HEK293 (cell line): Measurements from ENCODE around the gene MSL2.

ENCODE experiments used
- CTCF ChIP-seq: fragments of 450-650 bp; formaldehyde crosslinking; IDR thresholded peaks from 2 replicates; pipeline ENCODE4 v1.5.1; 2016; ENCODE audit warnings: missing biosample characterization, missing genetic modification characterization
- REST ChIP-seq: fragments of 450-650 bp; formaldehyde crosslinking; IDR thresholded peaks from 2 replicates; pipeline ENCODE4 v1.5.1; 2016; ENCODE audit warnings: missing biosample characterization, missing genetic modification characterization
- ZNF274 ChIP-seq, 2 experiments: fragments of 200-500 bp in 1 of 2; fragments of 450-650 bp in 1 of 2; sonication (Bioruptor generic) in 1 of 2; formaldehyde crosslinking in 1 of 2; IDR thresholded peaks; 2 replicates each; pipeline versions ENCODE4 v1.5.1 to v1.6.1; 2014 to 2016; ENCODE audit warnings: borderline replicate concordance in 1 of 2, inconsistent platforms in 1 of 2, low read length in 1 of 2, missing biosample characterization in 1 of 2, missing genetic modification characterization in 1 of 2
- ZNF707 ChIP-seq: fragments of 450-650 bp; formaldehyde crosslinking; IDR thresholded peaks from 2 replicates; pipeline ENCODE4 v1.5.1; 2016; ENCODE audit warnings: missing biosample characterization, missing genetic modification characterization

GRCh38 chr3:136196064-136196400 is at the start of gene MSL2:
- no peak for TF ChIP-seq ZNF274 (IDR thresholded peaks at IDR 0.05; ENCODE audit: low read length)
- no peak for TF ChIP-seq ZNF274 (tag by site-specific recombination; IDR thresholded peaks at IDR 0.05; ENCODE audit: borderline replicate concordance)
- TF ChIP-seq ZNF707 (tag by site-specific recombination), result no peak
- TF ChIP-seq CTCF (tag by site-specific recombination), result no peak; the same call in 1 of the 2 replicates
- no peak for TF ChIP-seq REST (tag by site-specific recombination)
